GM19328 (cell line): ENCODE results near the gene SPDEF.

Experiments
- ATAC-seq: cut with Tn5 transposase; IDR thresholded peaks from one replicate; pipeline ENCODE4 v1.9.1; 2021; ENCODE audit warnings: mild to moderate bottlenecking, moderate library complexity; ENCODE audit not compliant: unreplicated experiment

SPDEF gene

DNA sequence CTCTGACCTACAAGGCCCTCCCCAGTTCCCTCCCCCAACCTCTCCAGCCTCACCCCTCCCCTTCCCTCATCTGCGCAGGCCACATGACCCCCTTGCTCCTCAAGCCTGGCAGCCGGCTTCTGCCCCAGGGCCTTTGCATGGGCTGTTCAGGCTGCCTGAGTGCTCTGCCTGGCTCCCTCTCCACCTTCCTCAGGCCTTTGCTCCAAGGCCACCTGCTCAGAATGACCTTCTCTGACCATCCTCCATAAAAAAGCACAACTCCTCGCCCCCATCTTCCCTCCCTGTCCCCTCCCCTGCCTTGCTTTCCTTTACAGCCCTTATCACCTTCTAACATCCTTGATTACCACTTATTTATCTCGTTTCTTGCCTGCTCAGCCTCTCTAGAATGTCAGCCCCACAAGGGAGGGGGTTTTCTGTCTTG is 38.7 kb downstream of the SPDEF start:
- ATAC-seq = no peak

DNA sequence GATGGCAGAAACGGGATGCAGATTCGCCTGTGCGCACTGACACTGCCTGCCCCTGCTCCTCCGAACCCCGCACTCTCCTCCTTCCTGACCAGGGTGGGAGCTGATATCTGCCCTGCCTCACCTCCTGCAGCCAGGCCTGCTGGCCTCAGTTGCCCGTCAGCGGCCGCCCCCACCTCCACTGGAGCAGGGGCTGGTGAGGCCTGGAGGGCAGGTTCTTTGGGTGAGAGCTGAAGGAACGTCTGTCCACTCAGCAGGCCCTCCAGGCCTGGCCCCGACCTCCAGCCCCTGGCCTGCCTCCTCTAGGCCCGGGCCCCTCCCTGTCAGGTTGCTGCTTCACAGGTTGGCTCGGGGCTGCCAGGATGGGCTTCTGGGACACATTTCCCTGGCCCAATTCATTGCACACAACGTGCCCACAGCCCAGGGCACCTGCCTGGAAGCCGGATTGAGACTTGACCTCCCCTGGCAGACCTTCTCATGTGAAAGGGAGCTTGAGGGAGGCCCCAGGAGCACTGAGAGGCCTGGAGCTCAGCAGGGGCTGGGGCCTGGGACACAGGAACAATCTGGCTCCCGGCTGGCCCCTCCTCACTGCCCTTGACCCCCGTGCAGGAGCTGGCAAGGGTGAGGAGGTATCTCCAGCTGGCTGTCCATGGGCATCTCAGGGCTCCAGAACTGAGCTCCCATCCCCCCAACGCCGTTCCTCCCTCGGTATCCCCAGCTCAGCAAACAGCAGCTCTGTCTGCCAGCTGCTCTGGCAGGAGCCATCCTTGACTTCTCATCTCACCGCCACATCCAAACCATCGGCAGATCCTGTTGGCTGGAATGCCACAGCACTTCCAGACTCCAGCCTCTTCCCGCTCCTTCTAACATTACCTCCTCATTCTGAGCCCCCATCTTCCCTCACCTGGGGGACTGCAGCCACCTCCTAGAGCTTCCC is 39.5 kb downstream of the SPDEF start:
- ATAC-seq = no peak

DNA sequence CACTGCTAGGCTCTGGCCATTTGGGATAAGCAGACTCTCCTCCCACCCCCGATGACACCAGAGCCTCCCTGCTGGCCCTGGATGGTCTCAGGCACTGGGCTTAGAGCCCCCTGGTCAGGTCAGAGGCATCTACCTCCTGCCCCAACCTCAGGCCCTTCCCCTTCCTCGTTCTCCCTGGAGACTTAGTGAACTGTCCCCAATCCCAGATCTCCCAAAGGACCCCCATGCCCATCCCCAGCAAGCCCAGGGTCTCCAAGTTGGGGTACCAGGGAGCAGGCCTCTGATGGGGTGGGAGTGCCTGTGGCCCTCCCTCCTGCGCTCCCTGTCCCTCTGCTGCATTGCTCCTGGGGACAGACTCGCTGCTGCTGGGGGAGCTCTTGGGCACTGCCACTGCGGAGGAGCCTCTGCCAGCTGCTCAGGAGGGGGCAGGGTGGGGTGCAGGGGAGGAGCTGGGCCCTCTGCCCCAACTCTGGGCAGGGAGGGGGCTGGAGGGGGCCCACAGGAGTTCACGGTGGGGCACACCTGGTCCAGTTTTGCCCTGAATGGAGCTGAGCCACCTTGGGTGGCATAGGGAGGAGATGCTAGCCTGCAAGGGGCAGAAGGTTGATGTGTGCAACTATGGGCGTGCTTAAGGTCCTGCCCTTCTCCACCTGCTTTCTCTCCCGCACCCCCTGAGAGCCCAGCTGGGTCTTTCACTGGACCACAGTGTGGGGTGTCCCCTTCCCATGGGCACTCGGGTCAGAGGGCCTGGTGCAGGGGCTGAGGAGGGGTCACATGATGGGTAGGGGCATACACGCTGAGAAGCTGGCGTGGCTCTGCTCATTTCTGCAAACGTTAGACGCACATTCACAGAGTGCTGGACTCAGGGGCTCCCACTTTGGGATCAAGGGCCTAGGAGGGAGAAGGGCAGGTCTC is 40.4 kb downstream of the SPDEF start:
- ATAC-seq = no peak

DNA sequence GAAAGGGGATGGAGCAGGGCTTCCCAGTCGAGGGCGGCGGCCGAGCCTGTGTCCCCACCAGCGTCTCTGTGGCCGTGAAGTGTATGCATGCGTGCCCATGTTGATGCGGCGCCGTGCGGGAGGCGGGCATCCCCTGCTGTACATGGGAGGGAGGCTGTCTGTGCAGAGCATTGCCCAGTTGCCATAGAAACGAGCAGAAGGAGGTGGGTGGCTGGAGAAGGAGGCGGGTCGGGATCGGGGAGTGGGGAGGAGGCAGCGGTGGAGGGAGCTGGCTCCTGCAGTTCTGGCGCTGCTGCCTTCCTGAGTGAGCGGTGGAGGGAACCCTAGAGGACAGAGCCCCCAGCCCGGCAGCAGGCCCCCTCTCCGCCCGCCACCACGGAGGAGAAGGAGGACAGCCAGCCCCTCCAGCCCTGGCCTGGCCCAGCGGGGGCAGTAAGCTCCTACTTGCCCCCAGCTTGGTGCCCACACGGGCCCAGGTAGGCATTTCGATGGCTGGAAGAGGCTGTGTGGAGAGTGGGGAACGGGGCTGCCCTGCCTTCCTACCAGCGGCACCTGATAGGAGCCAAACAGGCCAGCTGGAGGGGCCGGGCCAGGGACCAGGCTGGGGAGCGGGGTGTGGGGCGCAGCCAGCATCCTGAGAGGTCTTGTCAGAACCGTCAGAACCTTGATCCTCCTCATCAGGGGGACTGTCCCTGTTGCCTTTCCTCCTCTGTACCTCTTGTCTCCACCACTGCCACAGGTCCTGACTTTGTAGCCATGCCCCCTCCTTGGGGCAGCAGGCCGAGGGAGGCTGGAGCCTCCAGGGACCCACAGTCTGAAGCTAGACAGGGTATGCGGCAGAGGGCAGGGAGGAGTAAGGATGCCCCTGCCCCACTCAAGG is 41.3 kb downstream of the SPDEF start:
- no peak for ATAC-seq

DNA sequence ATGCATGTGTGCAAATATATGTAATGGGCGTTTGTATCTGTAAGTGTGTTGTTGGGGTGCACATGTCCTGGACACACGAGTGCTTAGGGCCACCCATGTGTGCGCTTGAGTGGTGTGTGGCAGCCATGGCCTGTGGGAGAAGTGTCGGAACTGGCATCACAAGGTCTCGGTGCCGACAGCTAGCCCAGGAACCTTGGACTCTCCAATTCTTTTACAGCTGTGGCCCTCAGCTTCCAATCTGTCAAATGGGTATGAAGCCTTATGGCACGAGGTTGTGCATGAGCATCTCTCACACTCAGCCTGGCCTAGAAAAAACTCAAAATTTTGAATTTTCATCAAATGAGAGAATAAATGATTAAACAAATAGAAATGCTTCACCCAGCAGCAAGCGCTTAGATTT is 42.0 kb downstream of the SPDEF start:
- no peak for ATAC-seq

DNA sequence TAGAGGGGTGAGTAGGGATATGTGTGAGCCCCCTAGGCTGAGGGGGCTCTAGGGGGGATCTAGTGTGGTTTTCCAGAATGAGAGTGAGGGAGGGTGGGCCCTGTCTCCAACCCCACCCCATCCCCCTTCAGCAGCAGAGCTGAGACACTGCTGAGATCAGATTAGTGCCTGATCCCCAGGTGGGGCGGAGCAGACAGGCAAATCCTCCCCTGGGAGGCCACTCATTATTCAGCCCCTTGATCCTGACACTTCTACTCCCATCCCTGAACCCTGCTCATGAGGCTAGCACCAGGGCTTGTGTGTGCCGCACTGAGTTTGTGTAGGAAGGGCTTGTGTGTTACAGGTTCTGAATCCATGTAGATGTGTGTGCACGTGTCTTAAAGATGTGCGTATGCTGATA is 42.5 kb downstream of the SPDEF start:
- no peak for ATAC-seq

DNA sequence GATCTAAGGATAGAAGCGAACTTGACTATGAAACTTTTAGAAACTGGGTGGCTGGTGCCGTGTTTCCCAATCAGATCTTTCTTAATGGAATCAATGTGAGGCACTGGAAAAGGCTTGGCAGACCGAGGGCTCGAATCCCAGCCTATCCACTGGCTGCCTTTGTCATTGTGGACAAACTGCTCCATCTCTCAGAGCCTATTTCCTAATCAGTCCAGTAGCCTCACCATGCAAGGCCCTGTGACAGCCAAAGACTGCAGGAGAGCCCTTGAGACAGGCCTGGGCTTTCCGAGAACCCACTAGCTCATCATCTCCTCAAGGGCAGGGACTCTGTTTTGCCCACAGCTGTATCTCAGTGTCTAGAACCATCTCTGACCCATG is 43.4 kb downstream of the SPDEF start:
- no peak for ATAC-seq

DNA sequence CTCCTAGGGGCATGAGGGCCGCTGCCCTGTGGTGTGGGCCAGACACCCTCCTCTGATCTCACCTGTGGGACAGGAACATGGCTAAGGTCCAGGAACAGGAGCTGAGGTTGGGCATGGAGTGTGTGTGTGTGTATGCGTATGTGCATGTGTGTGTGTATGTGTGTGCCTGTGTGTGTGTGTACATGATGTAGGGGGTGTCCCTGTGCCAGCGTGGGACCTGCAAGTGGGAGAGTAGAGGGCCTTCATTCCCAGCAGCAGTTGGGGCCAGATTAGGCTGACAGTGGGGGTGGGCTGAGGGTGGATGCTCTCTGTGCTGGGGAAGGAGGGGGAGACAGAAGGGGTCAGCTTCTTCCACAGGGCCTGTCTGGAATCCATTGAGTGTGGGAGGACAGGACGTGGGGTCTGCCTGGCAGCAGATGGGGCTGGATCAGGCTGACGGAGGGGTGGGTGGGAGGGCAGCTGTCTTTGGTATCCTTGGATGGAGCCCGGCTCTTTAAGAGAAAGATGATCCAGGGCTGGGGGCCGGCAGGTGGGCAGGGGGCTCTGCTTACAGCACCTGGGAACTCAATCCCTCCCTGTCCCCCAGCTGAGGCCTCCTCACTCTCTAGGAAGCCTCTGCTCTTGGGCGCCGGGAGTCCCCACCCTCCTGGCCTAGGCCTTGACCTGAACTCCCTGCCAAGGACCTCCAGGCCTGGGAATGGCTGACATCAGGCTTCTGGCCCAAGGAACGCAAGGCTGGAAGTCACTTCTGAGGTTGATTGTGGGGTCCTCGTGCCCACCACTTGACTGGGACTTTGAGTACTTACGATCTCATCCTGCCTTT is 44.0 kb downstream of the SPDEF start:
- no peak for ATAC-seq

DNA sequence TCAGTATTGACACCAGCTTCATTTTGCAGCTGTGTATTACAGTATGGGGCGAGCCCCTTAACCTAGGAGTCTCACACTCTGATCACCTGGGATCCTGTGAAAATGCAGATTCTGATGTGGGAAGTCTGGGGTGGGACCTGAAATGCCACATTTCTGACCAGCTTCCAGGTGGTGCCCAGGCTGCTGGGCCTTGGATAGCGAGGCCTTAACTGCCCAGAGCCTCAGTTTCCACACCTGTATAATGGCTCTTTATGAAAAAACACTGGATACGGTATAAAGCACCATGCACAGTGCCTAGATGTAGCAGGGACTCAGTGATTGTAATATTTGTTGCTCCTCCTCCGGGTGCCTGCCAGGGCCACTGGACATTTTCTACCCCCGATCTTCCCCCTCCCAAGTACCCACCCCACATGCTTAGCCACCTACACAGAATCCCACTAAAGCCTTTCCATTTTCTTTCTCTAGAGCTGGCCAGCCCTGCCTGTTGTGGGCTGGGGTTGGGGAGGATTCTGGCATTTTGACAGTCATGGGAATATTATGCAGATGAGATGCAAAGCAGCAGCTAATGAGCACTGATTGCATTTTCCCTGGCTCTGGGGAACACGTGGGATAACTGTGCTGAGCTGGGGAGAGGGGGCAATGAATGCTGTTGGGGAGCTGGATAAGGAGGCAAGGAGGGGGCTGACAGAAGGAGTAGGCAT is 44.8 kb downstream of the SPDEF start:
- ATAC-seq = no peak

DNA sequence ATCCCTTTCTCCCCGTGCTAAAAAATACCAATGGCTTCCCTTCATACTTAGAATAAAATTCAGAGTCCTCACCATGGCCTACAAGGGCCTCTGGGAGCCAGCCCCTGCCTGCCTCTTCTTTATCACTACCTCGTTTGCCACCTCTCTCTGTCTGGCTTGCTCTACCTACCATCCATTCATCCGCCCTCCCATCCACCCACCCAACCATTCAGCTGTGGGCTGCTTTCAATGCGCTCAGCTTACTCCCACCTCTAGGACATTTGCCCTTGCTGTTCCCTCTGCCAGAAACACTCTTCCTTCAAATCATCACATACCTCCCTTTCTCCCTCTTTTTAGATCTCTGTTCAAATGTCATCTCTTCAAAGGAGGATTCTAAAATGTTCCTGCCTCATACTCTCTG is 45.8 kb downstream of the SPDEF start:
- no peak for ATAC-seq

DNA sequence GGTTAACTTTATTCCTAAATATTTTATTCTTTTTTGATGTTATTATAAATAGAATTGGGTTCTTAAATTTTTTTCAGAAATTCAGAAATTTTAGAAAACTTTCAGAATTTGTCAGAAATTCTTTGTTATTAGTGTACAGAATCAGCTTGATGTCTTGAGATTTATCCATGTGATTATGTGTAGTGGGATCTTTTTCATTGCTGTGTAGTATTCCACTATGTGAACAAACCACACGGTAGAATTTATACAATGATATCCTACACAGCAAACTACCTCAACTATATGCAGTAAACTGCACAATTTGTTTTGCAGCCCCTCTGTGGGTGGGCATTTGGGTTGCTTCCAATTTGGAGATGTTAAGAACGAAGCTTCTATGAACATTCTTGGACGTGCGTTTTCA is 46.3 kb downstream of the SPDEF start:
- ATAC-seq = no peak

DNA sequence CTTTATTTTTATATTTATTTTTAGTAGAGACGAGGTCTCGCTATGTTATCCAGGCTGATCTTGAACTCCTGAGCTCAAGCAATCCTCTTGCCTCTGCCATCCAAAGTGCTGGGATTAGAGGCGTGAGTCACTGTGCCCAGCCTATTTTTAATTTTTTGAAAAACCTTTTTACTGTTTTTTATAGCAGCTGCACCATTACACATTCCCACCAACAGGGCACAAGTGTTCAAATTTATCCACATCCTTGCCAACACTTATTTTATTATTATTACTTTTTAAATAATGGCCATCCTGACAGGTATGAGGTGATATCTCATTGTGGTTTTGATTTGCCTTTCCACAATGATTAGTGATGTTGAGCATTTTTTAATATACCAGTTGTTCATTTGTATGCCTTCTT is 47.7 kb downstream of the SPDEF start:
- ATAC-seq = no peak

DNA sequence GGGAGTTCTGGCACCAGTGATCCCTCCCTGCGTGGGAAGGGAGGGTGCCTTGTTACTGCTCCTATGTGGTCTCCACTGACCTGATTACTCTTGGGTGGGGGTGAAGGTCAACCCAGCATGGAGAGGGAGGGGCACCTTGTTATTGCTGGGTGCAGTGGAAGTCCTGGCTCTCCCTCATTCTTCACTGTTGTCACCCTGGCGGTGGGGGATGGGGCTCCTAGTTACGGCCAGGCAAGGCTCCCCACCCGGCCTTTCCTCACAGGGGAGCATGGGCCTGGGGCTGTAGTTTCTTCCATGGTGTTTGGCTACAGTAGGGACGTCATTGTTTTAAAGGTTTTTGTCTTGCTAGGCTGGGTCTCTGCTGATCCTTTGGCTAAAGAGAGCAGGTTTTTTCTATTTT is 49.4 kb downstream of the SPDEF start:
- no peak for ATAC-seq

DNA sequence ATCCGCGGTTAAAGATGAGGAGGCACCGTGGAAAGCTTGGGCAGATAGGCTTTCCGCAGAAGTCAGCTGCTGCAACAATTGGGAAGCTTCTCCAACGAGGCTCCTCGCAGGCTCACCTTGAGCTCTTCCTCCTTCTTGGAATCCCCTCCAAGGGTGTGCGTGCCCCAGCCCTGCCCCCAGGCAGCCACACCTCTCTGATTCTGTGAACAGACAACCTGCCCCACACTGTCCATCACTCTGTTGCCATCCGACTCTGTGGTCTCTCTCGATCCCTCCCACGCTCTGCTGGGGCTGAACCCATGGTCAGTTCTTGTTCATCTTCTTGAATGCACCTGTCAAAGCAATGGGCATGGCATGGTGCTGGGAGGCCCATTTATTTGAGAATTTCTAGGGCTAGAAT is 58.7 kb downstream of the SPDEF start:
- ATAC-seq = no peak

DNA sequence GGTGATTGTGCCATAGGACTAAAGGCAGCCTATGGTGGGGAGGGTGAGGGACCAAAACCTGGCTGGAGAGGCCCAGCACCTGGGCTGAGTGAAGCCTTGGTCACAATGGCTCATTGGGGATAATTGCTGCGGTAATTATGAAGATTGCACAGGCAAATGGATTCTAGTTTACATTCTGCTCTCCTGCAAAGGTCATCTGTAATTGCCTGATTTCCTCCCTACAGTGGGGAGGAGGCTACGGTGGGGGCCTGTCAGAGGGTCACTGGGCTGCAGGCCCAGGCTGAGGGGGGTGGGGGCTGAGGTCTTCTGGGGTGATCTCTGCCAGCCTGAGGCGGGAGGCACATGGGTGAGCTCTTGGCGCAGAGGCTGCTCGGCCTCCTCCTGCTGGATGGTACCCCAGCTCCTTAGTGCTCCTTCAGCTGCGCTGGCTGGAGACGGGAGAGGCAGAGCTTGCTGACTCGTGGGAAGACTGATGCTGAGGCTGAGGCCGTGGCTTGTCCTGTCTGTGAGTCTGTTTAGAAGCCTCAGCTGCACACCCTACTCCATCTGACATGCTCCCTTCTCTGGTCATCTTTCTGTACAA is 59.9 kb downstream of the SPDEF start:
- ATAC-seq = no peak

DNA sequence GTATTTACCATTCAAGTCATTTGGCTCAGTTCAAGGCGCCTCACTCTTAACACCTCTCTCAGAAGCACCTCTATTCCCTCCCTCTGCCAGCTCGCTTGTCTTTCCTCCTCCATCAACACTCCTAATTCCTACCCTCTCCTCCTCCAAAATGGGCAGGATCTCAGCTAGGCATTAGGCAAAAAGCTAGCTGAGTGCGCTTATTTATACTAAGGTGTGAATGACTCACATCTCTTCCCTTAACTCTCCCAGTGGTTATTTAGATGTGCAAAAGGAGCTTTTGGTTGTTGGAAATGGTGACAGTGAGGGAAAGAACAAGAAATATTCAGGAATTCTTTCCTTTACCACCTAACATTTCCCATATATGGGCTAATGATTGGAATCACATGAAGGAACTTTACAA is 61.2 kb downstream of the SPDEF start:
- no peak for ATAC-seq

DNA sequence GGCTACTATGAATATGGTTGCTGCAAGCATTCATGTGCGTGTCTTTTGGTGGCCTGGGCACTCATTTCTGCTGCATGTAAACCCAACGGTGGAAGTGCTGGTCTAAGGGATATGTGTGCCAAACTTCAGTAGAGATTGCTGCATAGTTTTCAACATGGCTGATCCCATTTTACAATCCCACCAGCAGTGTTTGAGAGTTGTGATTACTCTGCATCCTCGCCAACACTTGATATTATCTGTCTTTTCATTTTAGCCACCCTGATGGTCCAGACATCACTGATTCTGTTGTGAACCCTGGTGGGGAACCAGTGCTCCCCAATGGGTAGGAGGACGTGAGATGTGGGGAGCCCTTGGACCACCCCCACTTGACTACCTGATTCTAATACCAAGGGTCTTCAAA is 62.8 kb downstream of the SPDEF start:
- no peak for ATAC-seq

DNA sequence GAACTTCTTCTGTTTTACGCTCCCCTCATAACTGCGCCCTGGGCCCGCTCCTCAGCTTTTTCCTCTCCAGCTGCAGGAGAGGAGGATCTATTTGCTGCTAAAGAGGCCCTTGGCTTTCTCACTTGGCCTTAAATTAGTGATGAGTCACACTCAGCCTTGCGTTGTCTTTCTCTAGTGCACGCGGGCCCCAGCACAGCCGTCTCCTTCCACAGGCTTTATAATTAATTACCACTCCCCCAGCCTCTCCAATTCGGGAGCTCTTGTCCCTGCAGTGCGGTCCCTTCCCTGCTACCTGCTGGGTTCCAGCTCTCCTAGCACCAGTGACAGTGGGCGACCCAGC is 65.1 kb downstream of the SPDEF start:
- no peak for ATAC-seq

DNA sequence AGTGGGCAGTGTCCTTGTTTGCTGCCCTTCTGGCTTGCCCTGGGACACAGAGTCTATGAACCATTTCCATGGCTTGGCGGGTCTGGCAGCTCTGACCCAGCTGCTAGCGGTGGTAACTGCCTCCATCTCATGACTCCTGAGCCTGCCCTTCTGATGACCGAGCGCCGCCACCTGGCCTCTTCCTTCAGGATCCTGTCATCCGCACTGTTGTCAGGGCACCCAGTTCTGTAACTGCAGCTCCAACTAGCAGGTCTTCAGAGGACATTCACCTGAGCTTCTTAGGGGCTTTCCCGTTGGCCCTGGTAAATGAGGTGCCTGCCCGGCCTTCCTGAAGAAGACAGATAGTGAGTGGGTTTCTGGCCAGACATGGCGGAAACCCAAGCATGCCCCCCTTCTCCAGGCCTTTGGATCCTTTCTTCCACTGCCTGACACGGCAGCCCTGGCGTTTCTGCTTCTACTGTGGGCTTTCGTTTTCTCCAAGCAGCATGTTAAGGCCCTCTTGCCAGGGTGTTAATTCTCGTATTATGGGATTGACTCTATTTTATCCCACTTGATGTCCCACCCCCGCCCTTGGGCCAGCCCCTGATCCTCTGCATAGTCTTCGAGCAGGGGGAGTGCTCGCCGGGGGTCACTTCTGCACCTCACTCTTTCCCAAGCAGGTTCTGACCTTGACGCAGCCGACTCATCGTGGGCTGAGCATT is 65.6 kb downstream of the SPDEF start:
- ATAC-seq = no peak
